ENCODE measurements around the gene MFAP2.

DNA sequence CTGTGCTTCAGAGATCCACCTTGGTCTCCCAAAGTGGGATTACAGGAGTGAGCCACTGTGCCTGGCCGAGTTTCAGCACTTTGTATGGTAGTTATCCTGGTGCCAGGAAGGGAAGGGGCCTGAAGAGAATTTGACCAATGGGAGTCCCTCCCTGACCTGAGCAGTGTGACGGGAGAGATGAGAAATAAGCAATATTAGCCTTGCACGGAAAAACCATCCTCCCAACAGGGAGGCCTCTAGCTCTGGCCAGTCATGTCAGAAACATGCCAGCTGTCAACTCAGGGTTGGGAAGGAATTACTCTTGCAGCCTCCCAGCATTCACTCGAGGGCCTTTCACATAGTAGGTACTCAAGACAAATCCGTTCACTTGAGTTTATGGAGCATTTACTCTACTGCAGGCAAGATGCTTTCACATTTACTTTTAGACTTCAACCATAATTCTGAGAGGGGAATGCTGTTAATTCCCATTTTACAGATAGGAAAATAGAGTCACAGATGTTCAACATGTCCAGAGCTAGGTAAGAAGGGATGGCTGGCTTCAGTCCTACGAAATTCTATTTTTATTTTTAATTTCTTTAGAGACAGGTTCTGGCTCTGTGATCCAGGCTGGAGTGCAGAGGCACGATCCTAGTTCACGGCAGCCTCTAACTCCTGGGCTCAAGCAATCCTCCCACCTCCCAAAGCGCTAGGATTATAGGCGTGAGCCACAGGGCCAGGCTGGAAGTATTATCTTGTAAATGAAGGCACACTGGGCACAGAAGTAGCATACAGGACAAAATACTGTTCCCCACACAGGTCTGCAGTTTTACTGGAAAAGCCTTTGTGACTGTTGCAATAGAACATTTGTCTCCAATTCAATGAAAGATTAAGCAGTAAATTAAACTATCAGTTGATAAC lies 34.5 kb upstream of the MFAP2 start:
- TF ChIP-seq, protein P1, sequence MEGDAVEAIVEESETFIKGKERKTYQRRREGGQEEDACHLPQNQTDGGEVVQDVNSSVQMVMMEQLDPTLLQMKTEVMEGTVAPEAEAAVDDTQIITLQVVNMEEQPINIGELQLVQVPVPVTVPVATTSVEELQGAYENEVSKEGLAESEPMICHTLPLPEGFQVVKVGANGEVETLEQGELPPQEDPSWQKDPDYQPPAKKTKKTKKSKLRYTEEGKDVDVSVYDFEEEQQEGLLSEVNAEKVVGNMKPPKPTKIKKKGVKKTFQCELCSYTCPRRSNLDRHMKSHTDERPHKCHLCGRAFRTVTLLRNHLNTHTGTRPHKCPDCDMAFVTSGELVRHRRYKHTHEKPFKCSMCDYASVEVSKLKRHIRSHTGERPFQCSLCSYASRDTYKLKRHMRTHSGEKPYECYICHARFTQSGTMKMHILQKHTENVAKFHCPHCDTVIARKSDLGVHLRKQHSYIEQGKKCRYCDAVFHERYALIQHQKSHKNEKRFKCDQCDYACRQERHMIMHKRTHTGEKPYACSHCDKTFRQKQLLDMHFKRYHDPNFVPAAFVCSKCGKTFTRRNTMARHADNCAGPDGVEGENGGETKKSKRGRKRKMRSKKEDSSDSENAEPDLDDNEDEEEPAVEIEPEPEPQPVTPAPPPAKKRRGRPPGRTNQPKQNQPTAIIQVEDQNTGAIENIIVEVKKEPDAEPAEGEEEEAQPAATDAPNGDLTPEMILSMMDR (IDR thresholded peaks at IDR 0.05), result no peak
- no peak for TF ChIP-seq EP300 (IDR thresholded peaks at IDR 0.05)

All from ovary (tissue), 3 donors.